ENCODE data around the gene BARHL2.

The BARHL2 gene

GRCh38 chr1:90675161-90675847 is 41.8 kb downstream of the BARHL2 start:
- no peak overlapping the region for H3K4me3 ChIP-seq (ENCODE audit: low read length)
- H3K36me3 ChIP-seq (ENCODE audit: insufficient read depth, low read length): no peaks in the 10 kb centered on the region
- no peaks in the 10 kb centered on the region for H3K27me3 ChIP-seq (ENCODE audit: insufficient read depth, low read length)
- no peaks in the 10 kb centered on the region for H3K9me3 ChIP-seq (ENCODE audit: low read length)
- no peak overlapping the region for H2AFZ ChIP-seq (ENCODE audit: low read depth, low read length)
- H3K4me1 ChIP-seq (ENCODE audit: insufficient read depth, low read length): no peaks in the 10 kb centered on the region

- H3K9me3 ChIP-seq (ENCODE audit: low read length): no peaks in the 10 kb centered on the region
- H3K36me3 ChIP-seq (ENCODE audit: insufficient read depth, low read length): no peaks in the 10 kb centered on the region
- H3K4me1 ChIP-seq (ENCODE audit: insufficient read depth, low read length): no peaks in the 10 kb centered on the region
- H3K4me3 ChIP-seq (ENCODE audit: low read length): no peak overlapping the region
- H2AFZ ChIP-seq (ENCODE audit: low read depth, low read length): no peak overlapping the region
- no peaks in the 10 kb centered on the region for H3K27me3 ChIP-seq (ENCODE audit: insufficient read depth, low read length)
These were observed 45.4 kb downstream of the BARHL2 start for GRCh38 chr1:90671741-90672140.

- H3K36me3 ChIP-seq (ENCODE audit: insufficient read depth, low read length): no peaks in the 10 kb centered on the region
- no peak overlapping the region for H3K4me3 ChIP-seq (ENCODE audit: low read length)
- H2AFZ ChIP-seq (ENCODE audit: low read depth, low read length): no peak overlapping the region
These were observed 45.9 kb downstream of the BARHL2 start for GRCh38 chr1:90671251-90671650.

More at GRCh38 chr1:90671251-90671650, 45.9 kb downstream of the BARHL2 start:
- Histone ChIP-seq H3K4me1 (ENCODE audit: insufficient read depth, low read length) (no peaks in the 10 kb centered on the region), H3K9me3 (ENCODE audit: low read length) (no peaks in the 10 kb centered on the region), H3K27me3 (ENCODE audit: insufficient read depth, low read length) (no peaks in the 10 kb centered on the region)
